ENCODE measurements around the gene EPOP. TPM values are rescaled to one million over a fixed set of nuclear protein-coding genes. Genes with fewer than 3 reads are reported as not detected.

The EPOP gene
- total and polyA plus RNA-seq, 2 of the 8 experiments (the other 6 are each of a cell fraction or from before 2014, with no cell fraction given), result 1.5 to 3.3 TPM

DNA sequence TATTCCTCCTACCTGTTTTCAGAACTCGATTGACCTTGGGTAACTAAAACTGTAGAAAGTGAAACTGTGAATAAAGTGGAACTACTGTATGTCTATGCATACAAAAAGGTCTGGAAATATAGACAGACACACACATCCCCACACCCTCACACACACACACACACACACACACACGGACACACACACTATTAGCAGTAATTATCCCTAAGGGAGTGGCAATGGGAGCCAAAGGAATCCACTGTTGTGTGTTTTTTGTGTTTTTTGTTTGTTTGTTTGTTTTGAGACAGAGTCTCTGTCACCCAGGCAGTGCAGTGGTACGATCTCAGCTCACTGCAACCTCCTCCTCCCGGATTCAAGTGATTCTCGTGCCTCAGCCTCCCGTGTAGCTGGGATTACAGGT is 42.4 kb downstream of the EPOP start:
- no peak overlapping the region for H2BK20ac ChIP-seq (ENCODE audit: low read length)
- no peak overlapping the region for H2BK120ac ChIP-seq (replicated peaks; ENCODE audit: low read depth, low read length)
- no peak overlapping the region for H3K27ac ChIP-seq (ENCODE audit: low read depth, low read length)
- FAIRE-seq (no peak), DNase-seq (ENCODE audit: low read depth in 1 of 2, low spot score in 2 of 2) (no peak)
- H3K9ac ChIP-seq (replicated peaks in 1 of 4; ENCODE audit: extremely low read depth in 1 of 4, low read depth in 3 of 4, low read length in 3 of 4), result no peak overlapping the region
- H3K4me1 ChIP-seq (replicated peaks in 1 of 4; ENCODE audit: control insufficient read depth in 3 of 4, insufficient read depth in 4 of 4, low read length in 3 of 4), result peaks cover 0 to 3% (median 2%) of the 10 kb centered on the region in 4 experiments; a peak in 3 of 7 replicates
- no peaks in the 10 kb centered on the region for H4K20me1 ChIP-seq (replicated peaks in 1 of 2; ENCODE audit: control insufficient read depth in 1 of 2, insufficient read depth in 2 of 2, low read length in 2 of 2)
- no peak overlapping the region for H3K56ac ChIP-seq (replicated peaks; ENCODE audit: insufficient read length, low read depth, low read length)
- WGBS, 2 experiments (ENCODE audit: extremely low coverage in 1 of 2, insufficient coverage in 1 of 2, insufficient read length in 1 of 2, insufficient replicate concordance in 2 of 2, low coverage in 1 of 2, low lambda C conversion rate in 2 of 2, missing lambda C conversion rate in 1 of 2), result 80% methylated on average over 6 of the region's 6 CpGs; no CpG with 5 or more reads in 1 of the 2 experiments
- no peaks in the 10 kb centered on the region for H3K9me3 ChIP-seq (ENCODE audit: insufficient read depth in 2 of 2, low read depth in 1 of 2, low read length in 1 of 2)
- H3K4me2 ChIP-seq (ENCODE audit: insufficient read depth in 1 of 2, low read depth in 2 of 2, low read length in 2 of 2), result no peak overlapping the region
- H2AFZ ChIP-seq (ENCODE audit: low read length), result no peak overlapping the region
- no peak overlapping the region for H3K4me3 ChIP-seq (ENCODE audit: extremely low read depth in 1 of 4, insufficient read depth in 2 of 4, low read depth in 3 of 4, low read length in 4 of 4)
- no peak overlapping the region for H2AK5ac ChIP-seq (ENCODE audit: low read depth, low read length)
- H4K8ac ChIP-seq (ENCODE audit: extremely low read depth, insufficient read depth, low read length), result no peak overlapping the region
- no peaks in the 10 kb centered on the region for H3K27me3 ChIP-seq (replicated peaks in 1 of 4; ENCODE audit: control insufficient read depth in 3 of 4, extremely low read depth in 1 of 4, insufficient read depth in 3 of 4, low read length in 3 of 4)
- H3K4ac ChIP-seq (replicated peaks; ENCODE audit: insufficient read length, low read depth, low read length), result no peak overlapping the region
- H3K18ac ChIP-seq (ENCODE audit: extremely low read depth, low read length), result no peak overlapping the region
- H4K5ac ChIP-seq (ENCODE audit: insufficient read length, low read depth, low read length), result no peak overlapping the region
- no peak overlapping the region for H3K14ac ChIP-seq (ENCODE audit: insufficient read length)
- POLR2A ChIA-PET (ENCODE audit: partially characterized antibody), result no interaction called here
- no peaks in the 10 kb centered on the region for H3K23me2 ChIP-seq (ENCODE audit: low read depth, low read length)
- H2BK15ac ChIP-seq (ENCODE audit: low read length), result no peak overlapping the region
- no peak overlapping the region for H3K23ac ChIP-seq (ENCODE audit: insufficient read length)
- no peak overlapping the region for H2BK12ac ChIP-seq (ENCODE audit: low read depth, low read length)
- no peaks in the 10 kb centered on the region for H3K79me2 ChIP-seq (ENCODE audit: control insufficient read depth in 1 of 2, insufficient read depth in 2 of 2, low read length in 2 of 2)
- H3K36me3 ChIP-seq (ENCODE audit: control insufficient read depth in 2 of 4, insufficient read depth in 4 of 4, low read length in 3 of 4), result no peaks in the 10 kb centered on the region
- H2BK5ac ChIP-seq (ENCODE audit: low read depth, low read length), result no peak overlapping the region
- CTCF ChIA-PET (ENCODE audit: partially characterized antibody), result no interaction called here
- H4K91ac ChIP-seq (replicated peaks; ENCODE audit: insufficient read length, low read length), result no peak overlapping the region
- no peaks in the 10 kb centered on the region for H3K79me1 ChIP-seq (ENCODE audit: low read depth, low read length)
- TF ChIP-seq SUZ12 (IDR thresholded peaks at IDR 0.05; ENCODE audit: low read length) (no peak), SP2 (IDR thresholded peaks at IDR 0.05; ENCODE audit: low read length) (no peak), HDAC2 (IDR thresholded peaks at IDR 0.05; ENCODE audit: borderline replicate concordance in 1 of 2, low read depth in 2 of 2, low read length in 2 of 2) (no peak), KDM1A (IDR thresholded peaks at IDR 0.05; ENCODE audit: borderline replicate concordance, low read length) (no peak), JUN (IDR thresholded peaks at IDR 0.05; ENCODE audit: low read depth, low read length) (no peak), EGR1 (IDR thresholded peaks at IDR 0.05; ENCODE audit: borderline replicate concordance, low read depth, low read length) (no peak), KDM4A (IDR thresholded peaks at IDR 0.05; ENCODE audit: low read depth, low read length, severe bottlenecking) (no peak), SIN3A (conservative IDR thresholded peaks at IDR 0.05 in 1 of 2, IDR thresholded peaks at IDR 0.05 in 1 of 2; ENCODE audit: low read depth in 1 of 2, low read length in 2 of 2) (no peak), RBBP5 (IDR thresholded peaks at IDR 0.05; ENCODE audit: borderline replicate concordance, low read depth, low read length) (no peak)
- TF ChIP-seq, protein P1, sequence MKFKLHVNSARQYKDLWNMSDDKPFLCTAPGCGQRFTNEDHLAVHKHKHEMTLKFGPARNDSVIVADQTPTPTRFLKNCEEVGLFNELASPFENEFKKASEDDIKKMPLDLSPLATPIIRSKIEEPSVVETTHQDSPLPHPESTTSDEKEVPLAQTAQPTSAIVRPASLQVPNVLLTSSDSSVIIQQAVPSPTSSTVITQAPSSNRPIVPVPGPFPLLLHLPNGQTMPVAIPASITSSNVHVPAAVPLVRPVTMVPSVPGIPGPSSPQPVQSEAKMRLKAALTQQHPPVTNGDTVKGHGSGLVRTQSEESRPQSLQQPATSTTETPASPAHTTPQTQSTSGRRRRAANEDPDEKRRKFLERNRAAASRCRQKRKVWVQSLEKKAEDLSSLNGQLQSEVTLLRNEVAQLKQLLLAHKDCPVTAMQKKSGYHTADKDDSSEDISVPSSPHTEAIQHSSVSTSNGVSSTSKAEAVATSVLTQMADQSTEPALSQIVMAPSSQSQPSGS (IDR thresholded peaks at IDR 0.05; ENCODE audit: low read length), result no peak
- TF ChIP-seq, protein P2, sequence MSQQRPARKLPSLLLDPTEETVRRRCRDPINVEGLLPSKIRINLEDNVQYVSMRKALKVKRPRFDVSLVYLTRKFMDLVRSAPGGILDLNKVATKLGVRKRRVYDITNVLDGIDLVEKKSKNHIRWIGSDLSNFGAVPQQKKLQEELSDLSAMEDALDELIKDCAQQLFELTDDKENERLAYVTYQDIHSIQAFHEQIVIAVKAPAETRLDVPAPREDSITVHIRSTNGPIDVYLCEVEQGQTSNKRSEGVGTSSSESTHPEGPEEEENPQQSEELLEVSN (IDR thresholded peaks at IDR 0.05), result no peak
